Breast epithelium (tissue), 3 donors: ENCODE data around the gene IMPA2.

Experiments used
- POLR2A ChIP-seq: fragments of 450-650 bp; IDR thresholded peaks from one replicate; pipeline ENCODE4 v1.6.1; 2016; ENCODE audit warnings: antibody characterized with exemption, mild to moderate bottlenecking, moderate library complexity
- TF ChIP-seq, protein P1 (sequence below), 3 donors: fragments of 450-650 bp; IDR thresholded peaks; one replicate each; pipeline ENCODE4 v1.5.1; 2016 to 2017; ENCODE audit warnings: antibody characterized with exemption in 3 of 3, mild to moderate bottlenecking in 3 of 3, moderate library complexity in 3 of 3

GRCh38 chr18:11998193-11998592, 16.9 kb downstream of the IMPA2 start:
- TF ChIP-seq, protein P1, sequence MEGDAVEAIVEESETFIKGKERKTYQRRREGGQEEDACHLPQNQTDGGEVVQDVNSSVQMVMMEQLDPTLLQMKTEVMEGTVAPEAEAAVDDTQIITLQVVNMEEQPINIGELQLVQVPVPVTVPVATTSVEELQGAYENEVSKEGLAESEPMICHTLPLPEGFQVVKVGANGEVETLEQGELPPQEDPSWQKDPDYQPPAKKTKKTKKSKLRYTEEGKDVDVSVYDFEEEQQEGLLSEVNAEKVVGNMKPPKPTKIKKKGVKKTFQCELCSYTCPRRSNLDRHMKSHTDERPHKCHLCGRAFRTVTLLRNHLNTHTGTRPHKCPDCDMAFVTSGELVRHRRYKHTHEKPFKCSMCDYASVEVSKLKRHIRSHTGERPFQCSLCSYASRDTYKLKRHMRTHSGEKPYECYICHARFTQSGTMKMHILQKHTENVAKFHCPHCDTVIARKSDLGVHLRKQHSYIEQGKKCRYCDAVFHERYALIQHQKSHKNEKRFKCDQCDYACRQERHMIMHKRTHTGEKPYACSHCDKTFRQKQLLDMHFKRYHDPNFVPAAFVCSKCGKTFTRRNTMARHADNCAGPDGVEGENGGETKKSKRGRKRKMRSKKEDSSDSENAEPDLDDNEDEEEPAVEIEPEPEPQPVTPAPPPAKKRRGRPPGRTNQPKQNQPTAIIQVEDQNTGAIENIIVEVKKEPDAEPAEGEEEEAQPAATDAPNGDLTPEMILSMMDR (IDR thresholded peaks at IDR 0.05) = no peak
- TF ChIP-seq POLR2A = no peak
